ENCODE measurements around the gene MTHFD2L. TPM values are rescaled to one million over a fixed set of nuclear protein-coding genes. Genes with fewer than 3 reads are reported as not detected.
"Not testable (repeated sequence)": the region's sequence is repeated elsewhere in the genome, so short reads cannot be mapped to it uniquely, and the experiment has no call there.

The MTHFD2L gene
- total RNA-seq, result 15.6 TPM

DNA sequence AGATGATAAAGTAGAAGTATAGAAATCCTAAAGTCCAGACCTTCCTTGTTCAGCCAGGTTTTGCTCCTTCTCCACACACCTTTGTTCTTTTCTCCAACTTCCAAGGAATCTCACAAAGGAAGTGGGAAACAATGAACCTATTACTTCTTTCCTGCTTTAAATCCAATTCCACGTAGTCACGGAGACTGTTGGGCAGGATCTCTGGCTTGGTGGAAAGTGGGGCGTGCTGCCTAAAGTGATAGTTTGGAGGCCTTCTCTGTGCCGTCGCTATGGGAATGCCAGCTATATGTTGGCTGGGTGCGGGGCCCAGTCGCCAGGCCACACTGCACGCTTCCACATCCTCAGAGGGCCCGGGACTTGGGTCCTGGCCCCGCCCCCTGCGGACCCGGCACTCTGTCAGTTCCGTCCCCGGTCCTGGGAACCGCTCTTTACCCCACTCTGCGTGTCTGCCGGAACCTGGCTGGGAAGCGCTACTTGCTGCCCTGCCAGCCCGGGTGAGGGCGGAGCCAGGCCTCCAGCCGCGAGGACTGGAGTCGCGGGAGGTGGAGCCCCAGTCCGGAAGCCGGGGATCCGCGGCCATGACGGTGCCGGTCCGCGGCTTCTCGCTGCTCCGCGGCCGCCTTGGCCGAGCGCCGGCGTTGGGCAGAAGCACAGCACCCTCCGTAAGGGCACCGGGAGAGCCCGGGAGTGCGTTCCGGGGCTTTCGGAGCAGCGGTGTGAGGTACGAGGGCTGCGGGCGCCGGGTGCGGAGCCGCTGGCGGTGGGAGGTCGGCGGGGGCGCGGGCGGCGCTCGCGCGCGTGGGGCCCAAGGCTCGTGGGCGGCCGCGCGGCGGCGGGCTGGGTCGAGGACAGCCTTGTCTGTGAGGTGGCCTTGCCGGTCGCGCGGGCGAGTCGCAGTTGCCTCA, at the start of gene MTHFD2L:
TSS of gene MTHFD2L (plus strand) at position 558 of the 905 bp plus-strand sequence. CDS start at position 579, 21 bp downstream.
- peak; percentile 32 to 87 (median 85) for DNase-seq (ENCODE audit: low read depth in 2 of 3, low spot score in 2 of 3)

DNA sequence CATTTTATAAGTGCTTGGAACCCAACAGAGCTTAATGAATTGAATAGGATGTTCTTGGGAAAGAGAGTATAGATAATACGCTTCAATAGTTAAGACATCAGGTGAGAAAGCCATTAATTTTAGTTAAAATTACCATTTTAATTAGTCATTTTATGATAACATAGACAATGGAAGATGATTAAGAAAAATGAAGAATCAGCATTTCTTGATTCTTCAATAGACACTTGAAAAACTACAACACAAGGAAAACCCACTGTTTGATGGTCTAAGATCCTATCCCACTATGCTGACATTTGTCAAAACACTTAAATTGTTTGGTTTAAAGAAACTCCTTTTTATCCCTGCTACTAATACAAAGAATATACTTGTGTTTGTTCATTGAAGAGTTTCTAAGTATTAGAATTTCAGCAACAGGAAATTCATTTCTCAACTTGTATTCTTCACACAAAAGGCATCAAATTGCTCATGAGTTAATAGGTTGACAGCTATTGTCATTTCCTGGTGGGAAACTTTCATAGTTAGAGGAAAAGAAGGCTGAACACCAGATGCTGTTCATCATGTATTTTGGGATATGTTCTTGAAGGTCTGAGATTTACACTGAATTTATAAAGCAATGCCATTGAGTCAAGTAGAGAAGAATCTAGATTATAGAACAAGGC, 49.3 kb upstream of the MTHFD2L start:
- DNase-seq (ENCODE audit: low read depth in 2 of 3, low spot score in 2 of 3), result no peak

DNA sequence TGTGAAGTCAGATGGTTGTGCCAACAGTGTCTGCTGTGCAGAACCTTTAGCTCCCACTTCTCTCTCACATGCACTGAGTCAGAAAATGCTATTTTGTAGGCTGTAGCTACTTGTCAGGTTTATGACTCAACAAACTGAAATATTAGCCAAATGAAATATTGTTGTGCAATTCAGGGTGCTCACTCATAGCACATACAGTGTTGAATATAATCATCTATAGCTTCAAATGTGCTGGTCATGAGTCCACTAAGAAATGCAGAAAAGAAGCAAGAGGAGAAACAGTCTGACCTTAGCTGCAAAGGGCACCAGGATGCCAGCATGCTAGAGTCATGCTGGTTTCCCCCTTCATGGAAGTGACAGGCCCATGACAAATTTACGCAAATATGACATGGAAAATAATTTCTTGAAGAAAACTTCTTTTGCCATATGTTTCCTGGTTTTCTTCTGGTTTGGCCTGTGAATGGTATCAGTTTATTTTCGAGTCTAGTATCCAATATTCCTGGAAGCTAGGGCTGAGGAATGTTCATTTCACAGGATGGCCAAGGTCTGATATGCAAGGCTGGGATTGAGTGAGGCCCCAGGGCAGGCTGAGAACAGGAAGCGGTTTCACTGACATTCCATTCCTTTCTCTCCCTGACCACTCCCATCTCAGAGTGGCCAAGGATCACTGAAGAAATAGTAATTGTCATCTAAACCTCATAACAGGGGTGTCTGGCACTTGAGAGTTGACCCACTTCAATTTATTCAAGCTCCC, 48.6 kb upstream of the MTHFD2L start:
- no peak for DNase-seq (ENCODE audit: low read depth in 2 of 3, low spot score in 2 of 3)

DNA sequence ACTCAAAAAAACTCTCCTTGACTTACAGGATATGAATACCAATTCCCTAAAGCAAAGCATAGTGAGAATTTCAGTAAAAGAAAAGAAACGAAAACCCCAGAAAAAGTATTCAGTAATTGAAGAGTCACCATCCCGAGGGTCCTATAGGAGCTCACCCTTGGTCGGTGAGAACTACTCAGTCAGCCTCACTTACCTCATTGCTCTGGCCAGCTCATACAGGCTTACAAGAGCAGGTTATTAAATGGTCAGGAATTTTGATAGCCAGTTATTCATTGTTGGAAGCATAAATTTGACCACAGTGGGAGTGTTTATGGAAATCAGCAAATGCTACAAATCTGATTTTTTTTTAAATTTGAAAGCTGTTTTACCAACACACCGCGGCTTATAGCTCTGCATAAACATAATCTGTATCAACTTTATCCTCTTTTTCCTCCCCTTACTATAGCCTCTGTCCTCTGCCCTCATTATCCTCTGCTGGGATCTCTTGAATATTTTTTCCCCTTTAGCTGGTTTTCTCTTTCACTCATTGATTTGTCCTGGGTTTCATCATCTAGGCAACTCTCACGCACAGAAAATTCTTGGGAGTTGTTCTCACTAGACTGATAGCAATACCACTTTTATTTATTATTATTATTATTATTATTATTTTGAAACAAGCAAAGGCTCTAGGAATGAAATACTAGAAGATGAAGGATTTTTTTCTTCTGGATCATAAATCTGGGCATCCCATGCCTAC, 47.9 kb upstream of the MTHFD2L start:
- DNase-seq (ENCODE audit: low read depth in 2 of 3, low spot score in 2 of 3), result no peak

DNA sequence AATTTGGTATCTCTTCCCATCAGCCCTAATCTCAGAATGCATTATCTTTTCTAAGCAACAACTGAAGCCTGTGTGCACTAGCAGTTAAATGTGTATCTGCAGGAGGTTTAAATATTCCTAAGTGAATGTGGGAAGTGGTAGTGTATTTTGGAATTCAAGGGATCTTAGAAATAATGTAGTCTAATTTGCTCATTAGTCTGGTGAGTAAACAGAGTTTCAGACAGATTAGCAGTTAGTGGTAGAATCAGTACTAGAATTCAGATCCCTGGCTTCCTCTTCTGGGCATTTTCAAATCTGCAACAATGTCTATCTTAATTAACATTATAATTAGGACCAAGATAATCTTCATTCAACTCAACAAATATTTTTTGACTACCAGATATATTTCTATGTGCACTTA, 47.2 kb upstream of the MTHFD2L start:
- DNase-seq (ENCODE audit: low read depth in 2 of 3, low spot score in 2 of 3), result no peak

DNA sequence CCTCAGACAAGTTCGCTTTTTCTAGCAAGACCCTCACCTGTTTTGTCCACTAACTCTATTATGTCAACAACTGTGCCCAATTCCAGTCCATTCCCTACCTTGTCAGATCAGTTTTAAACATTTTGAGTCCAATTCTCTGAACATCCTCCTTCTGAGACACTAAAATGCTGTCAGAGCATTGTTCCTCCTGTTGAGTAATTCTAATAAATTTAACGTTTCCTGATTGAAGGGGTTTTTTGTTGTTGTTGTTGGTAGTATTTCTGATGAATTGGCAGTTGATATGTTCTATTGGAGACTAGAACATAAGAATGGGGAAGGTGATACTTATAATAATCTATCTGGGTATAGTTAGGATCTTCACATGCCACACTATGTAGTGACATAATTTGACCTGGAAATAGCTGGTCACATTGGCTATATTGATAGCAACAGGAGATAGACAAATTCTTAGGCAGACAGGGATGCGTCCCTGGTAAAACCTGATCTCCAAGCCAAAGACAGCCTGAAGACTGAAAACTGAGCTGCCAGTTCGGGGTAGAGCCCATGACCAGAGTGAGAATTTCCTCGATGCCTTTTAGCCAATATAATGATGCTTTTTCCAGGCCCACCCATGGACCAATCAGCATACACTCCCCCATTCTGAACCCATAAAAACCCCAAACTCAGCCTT, 46.5 kb upstream of the MTHFD2L start:
- no peak for DNase-seq (ENCODE audit: low read depth in 2 of 3, low spot score in 2 of 3)

DNA sequence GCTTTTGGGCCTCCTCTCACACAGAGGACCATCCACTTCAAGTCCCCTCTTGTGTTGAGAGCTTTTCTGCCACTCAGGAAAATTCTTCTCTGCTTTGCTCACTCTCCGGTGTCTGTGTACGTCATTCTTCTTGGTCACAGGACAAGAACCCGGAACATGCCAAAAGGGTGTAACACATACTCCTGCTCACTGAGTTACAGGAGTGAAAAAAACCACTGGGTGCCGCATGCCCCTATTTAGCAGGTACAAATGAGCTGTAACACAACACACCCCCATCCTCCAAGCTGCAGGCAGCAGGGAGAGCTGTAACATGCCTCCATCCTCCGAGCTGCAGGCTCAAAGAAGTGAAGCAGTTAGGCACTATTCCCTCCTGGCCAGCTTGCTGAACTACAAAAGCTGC, 45.9 kb upstream of the MTHFD2L start:
- no peak for DNase-seq (ENCODE audit: low read depth in 2 of 3, low spot score in 2 of 3)

DNA sequence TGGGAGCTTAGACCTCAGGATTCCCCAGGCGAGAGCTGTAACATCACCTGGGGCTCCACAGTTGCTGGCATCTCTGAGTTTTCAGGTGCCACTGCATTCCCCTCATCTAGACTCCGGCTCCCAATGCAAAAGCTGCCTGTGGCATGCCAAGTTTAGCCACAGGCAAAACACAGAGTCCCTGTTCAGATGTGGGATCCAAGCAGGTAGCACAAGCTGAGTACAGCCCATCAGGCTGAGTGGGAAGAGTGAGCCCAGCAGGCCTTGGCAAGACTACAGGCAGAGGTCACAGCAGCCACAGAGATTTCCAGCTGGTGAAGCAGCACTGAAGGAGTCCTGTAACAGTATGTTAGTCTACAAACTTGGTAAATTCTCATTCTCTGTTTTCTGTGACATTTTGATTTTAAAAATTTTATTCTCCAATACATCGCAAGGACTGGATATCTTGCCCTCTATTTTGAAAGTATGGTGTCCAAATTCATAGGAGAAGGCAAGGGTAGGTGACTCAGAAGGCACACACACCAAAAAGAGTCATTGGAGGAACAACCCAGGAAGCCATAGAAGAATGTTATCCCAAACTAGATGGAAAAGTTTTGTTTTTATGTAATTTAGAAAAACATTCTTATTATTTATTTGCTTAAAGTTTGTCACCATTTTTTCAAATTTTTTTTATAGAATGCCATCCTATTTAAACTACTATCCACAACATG, 45.4 kb upstream of the MTHFD2L start:
- DNase-seq (ENCODE audit: low read depth in 2 of 3, low spot score in 2 of 3), result no peak

DNA sequence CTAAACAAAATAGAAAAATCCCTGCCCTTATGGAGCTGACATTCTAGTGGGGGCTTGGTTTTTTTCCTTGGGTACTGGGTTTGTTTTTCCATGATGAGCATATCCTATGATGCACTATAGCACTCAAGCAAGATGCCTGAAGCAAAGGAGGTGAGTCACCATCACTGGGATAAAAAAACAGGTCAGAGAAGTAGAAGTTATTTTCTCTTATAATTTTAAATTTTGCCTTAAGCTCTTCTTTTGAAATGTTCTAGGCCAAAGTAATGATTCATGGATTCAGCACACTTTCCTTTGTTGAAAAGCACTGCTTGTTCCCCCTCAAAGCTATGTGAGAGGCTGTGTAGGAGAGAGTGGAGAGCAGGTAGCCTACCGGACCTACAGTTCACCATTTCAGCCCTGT, 43.7 kb upstream of the MTHFD2L start:
- DNase-seq (ENCODE audit: low read depth in 2 of 3, low spot score in 2 of 3), result no peak

DNA sequence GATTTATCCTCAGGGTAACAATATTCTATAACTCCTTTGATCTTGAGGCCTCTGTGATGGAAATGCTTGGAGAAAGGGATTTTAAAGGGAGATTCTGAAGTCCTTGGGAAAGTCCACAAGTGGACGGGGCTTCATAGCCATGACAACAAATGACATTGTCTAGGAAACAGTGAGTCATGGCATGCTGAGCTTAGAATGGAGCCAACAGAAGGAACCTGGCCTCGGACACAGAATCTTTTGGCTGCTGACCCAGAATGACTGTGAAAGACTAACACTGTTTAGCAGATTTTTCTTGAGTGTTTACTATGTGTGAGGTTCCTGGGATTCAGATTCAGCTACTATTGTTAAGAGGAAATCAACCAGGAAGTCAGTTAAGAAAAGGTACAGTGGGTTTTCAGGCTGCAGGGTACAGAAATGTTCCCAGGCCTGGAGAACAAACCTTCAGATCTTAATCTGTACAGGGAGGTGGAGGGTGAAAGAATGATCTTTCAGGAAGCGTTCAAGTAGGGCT, 40.8 kb upstream of the MTHFD2L start:
- no peak for DNase-seq (ENCODE audit: low read depth in 2 of 3, low spot score in 2 of 3)

DNA sequence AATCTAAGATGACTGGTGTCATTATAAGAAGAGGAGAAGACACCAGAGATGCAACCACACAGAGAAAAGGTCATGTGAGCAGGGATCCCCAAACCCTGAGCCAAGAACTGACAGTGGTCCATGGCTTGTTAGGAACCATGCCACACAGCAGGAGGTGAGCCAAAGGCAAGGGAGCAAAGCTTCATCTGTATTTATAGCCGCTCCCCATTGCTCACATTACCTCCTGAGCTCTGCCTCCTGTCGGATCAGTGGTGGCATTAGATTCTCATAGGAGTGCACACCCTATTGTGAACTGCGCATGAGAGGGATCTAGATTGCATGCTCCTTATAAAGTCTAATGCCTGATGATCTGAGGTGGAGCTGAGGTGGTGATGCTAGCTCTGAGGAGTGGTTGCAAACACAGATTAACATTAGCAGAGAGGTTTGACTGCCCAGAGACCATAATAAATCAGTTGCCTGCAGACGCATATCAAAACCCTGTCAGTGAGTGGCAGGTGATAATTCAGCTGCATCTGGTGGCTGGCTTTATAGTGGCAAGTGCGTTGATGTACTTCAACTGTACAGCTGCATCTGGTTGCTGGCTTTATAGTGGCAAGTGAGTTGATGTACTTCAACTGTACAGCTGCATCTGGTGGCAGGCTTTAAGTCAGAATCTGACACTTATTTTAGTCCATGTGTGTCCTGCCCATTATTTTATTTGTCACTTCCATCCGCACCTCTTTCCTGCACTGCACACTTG, 39.1 kb upstream of the MTHFD2L start:
- no peak for DNase-seq (ENCODE audit: low read depth in 2 of 3, low spot score in 2 of 3)

DNA sequence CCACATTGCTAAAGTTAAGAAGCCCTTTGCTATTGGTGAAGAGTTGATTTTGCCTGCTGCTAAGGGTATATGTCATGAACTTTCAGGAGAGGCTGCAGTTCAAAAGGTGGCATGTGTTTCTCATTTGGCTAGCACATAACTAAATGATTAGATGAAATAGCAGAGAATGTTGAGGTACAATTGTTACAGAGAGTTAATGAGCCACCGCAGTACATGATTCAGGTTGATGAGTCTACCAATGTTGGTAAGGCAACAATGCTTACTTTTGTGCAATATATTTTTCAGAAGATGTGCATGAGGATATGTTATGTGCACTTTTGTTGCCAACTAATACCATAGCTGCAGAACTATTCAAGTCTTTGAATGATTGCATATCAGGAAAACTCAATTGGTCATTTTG, 37.8 kb upstream of the MTHFD2L start:
- no peak for DNase-seq (ENCODE audit: low read depth in 2 of 3, low spot score in 2 of 3)

DNA sequence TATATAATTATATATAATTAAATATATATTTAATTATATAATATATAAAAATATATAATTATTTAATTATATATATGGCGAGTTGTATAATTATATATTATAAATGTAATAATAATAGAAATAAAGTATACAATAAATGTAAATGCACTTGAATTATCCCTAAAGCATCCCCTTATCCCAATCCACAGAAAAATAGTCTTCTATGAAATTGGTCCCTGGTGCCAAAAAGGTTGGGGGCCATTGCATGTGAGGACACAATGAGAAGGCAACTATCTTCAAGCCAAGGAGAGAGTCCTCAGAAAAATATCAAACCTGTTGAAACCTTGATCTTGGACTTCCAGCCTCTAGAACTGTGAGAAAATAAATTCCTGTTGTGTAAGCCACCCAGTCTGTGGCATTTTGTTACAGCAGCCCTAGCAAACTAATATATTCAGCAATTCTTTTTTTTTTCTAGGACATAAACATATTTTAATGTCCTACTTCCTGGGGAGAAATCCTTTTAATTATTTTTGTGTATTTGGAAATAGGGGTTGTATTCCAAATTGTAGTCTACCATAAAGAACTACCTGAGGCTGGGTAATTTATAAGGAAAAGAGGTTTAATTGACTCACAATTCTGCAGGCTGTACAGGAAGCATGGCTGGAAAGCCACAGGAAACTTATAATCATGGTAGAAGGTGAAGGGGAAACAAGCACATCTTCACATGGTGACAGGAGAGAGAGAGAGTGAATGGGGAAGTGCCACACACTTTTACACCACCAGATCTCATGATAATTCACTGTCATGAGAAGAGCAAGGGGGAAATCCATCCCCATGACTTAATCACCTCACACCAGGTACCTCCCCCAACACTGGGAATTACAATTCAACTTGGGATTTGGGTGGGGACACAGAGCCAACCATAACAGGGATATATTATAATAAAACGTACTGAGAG, 36.0 kb upstream of the MTHFD2L start:
- no peak for DNase-seq (ENCODE audit: low read depth in 2 of 3, low spot score in 2 of 3)

DNA sequence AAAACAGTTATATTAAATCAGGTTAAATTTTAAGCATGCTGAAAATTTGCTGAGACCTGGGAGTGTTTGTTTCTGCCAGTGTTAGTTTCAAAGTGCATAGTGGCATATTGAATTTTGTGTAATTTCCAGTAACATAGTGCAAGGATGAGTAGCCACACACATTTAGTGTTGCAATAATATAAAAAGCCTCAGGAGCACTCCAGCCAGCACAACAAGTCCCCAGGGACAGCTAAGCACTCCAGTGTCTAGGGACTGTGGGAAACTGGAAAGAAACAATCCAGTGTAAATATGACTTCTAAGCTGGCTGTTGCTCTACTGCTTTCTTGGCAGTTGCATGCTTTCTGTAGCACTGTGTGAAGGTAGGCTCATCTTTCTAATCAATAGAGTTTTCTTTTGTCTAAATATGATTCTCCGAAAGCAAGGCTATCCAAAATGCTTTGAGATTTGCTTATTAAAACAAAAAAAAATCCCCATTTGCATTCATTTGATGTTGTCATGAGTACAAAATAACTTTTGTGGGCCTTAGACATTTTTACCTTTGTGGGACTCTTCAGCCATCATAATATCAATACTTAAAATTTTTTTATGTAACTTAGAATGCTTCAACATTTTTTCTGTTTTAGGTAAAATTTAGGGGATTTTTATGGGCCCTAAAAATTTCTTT, 34.7 kb upstream of the MTHFD2L start:
- DNase-seq (ENCODE audit: low read depth in 2 of 3, low spot score in 2 of 3), result no peak

DNA sequence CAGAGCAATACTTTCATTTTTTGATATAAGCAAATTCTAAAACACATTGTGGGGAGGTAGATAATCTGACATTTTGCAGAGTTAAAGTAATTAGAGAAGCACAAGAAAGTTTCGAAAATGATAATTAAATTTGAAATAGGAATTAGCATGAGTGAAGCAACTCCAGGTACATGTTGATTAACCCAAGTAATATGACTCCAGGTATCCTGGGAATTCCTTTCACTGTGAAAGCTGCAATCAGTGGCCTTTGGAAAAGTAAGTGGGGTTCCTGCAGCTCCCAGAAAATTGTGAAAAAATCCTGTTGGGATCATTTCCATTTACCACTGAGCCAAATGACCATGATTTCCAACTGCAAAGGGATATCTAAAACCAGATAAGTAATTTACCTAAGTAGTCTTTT, 32.9 kb upstream of the MTHFD2L start:
- DNase-seq (ENCODE audit: low read depth in 2 of 3, low spot score in 2 of 3), result no peak

DNA sequence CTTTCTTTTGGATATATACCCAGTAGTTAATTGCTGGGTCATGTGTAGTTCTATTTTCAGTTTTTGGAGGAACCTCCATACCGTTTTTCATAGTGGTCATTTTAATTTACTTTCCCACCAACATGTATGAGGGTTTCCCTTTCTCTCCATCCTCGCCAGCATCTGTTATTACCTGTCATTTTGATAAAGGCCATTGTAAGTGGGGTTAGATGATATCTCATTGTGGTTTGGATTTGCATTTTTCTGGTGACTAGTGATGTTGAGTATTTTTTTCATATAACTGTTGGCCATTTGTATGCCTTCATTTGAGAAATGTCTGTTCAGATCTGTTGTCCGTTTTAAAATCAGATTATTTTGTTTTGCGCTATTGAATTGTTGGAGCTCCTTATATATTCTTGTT, 30.2 kb upstream of the MTHFD2L start:
- DNase-seq (ENCODE audit: low read depth in 2 of 3, low spot score in 2 of 3), result peak in 1 of 3 donors; percentile 41

DNA sequence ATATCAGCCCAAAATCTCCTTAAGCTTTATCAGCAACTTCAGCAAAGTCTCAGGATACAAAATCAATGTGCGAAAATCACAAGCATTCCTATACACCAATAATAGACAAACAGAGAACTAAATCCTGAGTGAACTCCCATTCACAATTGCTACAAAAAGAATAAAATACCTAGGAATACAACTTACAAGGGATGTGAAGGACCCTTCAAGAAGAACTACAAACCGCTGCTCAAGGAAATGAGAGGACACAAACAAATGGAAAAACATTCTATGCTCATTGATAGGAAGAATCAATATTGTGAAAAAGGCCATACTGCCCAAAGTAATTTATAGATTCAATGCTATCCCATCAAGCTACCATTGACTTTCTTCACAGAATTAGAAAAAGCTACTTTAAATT, 27.1 kb upstream of the MTHFD2L start:
- DNase-seq (ENCODE audit: low read depth in 2 of 3, low spot score in 2 of 3), result not testable (repeated sequence)

Data from hematopoietic multipotent progenitor cell (in vitro differentiated cells).